DOHH2 (cell line): ENCODE results near the gene VPS13A.

Source experiments
- H3F3A ChIP-seq: fragments of 200-600 bp; sonication (generic), shearing (Covaris generic); 2 replicates; pipeline ENCODE4 v1.6.0; 2016; ENCODE audit warnings: antibody characterized with exemption, mild to moderate bottlenecking; ENCODE audit not compliant: control insufficient read depth, insufficient read depth
- H3K27ac ChIP-seq: fragments of 200-600 bp; sonication (generic); 2 replicates; pipeline ENCODE4 v1.5.1; 2014; ENCODE audit warnings: low read depth, mild to moderate bottlenecking, low read length, moderate library complexity
- H3K27me3 ChIP-seq: fragments of 200-600 bp; sonication (generic); 2 replicates; pipeline ENCODE4 v1.6.1; 2014; ENCODE audit warnings: mild to moderate bottlenecking, low read length, mixed read lengths; ENCODE audit not compliant: control insufficient read depth
- H3K36me3 ChIP-seq: fragments of 200-600 bp; sonication (generic); 2 replicates; pipeline ENCODE4 v1.6.1; 2014; ENCODE audit warnings: mild to moderate bottlenecking, low read length, moderate library complexity, mixed read lengths; ENCODE audit not compliant: control insufficient read depth
- H3K4me1 ChIP-seq: fragments of 200-600 bp; sonication (generic); 2 replicates; pipeline ENCODE4 v1.6.1; 2014; ENCODE audit warnings: mild to moderate bottlenecking, low read length, mixed read lengths; ENCODE audit not compliant: control insufficient read depth
- H3K4me2 ChIP-seq: fragments of 200-600 bp; sonication (generic); 2 replicates; pipeline ENCODE4 v1.6.0; 2014; ENCODE audit warnings: mild to moderate bottlenecking, low read length, moderate library complexity
- H3K4me3 ChIP-seq: fragments of 200-600 bp; sonication (generic); 2 replicates; pipeline ENCODE4 v1.5.1; 2014; ENCODE audit warnings: mild to moderate bottlenecking, low read length, mixed read lengths
- H3K79me2 ChIP-seq: fragments of 200-600 bp; sonication (generic); 2 replicates; pipeline ENCODE4 v1.6.1; 2014; ENCODE audit warnings: mild to moderate bottlenecking, low read length, mixed read lengths; ENCODE audit not compliant: control insufficient read depth
- H3K9me2 ChIP-seq: fragments of 200-600 bp; sonication (generic); replicated peaks from 2 replicates; pipeline ENCODE4 v1.6.1; 2014; ENCODE audit warnings: mild to moderate bottlenecking, low read length, mixed read lengths; ENCODE audit not compliant: control insufficient read depth
- H3K9me3 ChIP-seq: fragments of 200-600 bp; sonication (generic); 2 replicates; pipeline ENCODE4 v1.6.1; 2014; ENCODE audit warnings: antibody characterized with exemption, low read length, mixed read lengths; ENCODE audit not compliant: control insufficient read depth, insufficient read depth
- H4K20me1 ChIP-seq: fragments of 200-600 bp; sonication (generic); 2 replicates; pipeline ENCODE4 v1.6.0; 2014; ENCODE audit warnings: low read depth, mild to moderate bottlenecking, antibody characterized with exemption, low read length, moderate library complexity; ENCODE audit not compliant: control insufficient read depth, insufficient read depth
- CTCF ChIP-seq: fragments of 200-600 bp; sonication (generic); IDR thresholded peaks from one replicate; pipeline ENCODE4 v1.5.1; 2014; ENCODE audit warnings: antibody characterized with exemption, mild to moderate bottlenecking, low read depth, low read length; ENCODE audit not compliant: poor library complexity, severe bottlenecking
- EZH2phosphoT487 ChIP-seq: fragments of 200-600 bp; sonication (generic); IDR thresholded peaks from 2 replicates; pipeline ENCODE4 v1.6.1; 2017; ENCODE audit warnings: borderline replicate concordance, mild to moderate bottlenecking, antibody characterized with exemption, low read length, moderate library complexity, mixed read lengths

Gene VPS13A

DNA sequence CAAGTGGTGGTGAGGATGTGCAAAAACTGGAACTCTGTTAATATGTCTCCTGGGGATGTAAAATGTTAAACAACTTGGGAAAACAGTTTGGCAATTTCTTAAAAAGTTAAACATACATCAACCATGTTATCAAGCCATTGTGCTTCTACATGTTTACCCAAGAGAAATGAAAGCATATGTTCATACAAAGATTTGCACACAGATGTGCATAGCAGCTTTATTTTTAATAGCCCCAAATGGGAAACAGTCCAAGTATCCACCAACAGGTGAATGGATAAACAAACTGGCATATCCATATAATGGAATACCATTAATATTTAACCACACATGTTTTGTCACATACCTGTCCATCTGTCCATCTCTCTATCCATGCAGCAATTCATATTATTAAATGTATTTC lies 6.2 kb downstream of the VPS13A start:
- Histone ChIP-seq H3K9me2 (no peaks in the 10 kb centered on the region), H4K20me1 (peaks cover 17% of the 10 kb centered on the region), H3K27ac (no peak overlapping the region), H3K27me3 (no peaks in the 10 kb centered on the region), H3K9me3 (no peaks in the 10 kb centered on the region), H3F3A (no peaks in the 10 kb centered on the region), H3K79me2 (peaks cover 100% of the 10 kb centered on the region), H3K36me3 (0 out of 2 replicates have a peak, but pooled peaks cover 3% of the 10 kb centered on the region), H3K4me3 (no peak overlapping the region), H3K4me1 (peaks cover 21% of the 10 kb centered on the region), H3K4me2 (no peak overlapping the region)
- TF ChIP-seq CTCF (no peak), EZH2phosphoT487 (no peak)

GRCh38 chr9:77188242-77188641 lies 10.9 kb downstream of the VPS13A start:
- H3K9me3 ChIP-seq, result no peaks in the 10 kb centered on the region

DNA sequence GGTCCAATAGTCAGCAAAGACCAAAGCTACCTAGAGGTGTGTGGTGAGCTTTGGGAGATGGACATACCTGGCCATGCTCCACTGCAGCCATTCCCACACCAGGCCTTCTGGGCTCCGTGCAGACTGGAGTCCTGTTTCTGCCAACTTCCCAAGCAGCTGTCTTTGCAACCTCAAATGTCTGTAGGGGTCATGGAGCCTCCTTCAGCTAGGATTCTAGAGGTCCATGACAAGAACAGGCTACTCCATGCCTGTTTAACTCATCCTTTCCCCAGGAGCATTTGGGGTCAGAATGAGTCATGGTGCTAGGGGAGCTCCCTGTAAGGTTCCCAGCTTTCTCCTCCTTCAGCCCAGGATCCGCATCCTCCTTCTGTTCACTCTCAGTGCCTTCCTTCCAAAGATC lies 17.1 kb downstream of the VPS13A start:
- Histone ChIP-seq H4K20me1 (peaks cover 10% of the 10 kb centered on the region), H3K27ac (no peak overlapping the region), H3K9me2 (no peaks in the 10 kb centered on the region), H3K36me3 (no peaks in the 10 kb centered on the region), H3K4me2 (no peak overlapping the region), H3K27me3 (no peaks in the 10 kb centered on the region), H3F3A (no peaks in the 10 kb centered on the region), H3K79me2 (peaks cover 92% of the 10 kb centered on the region), H3K4me3 (no peak overlapping the region), H3K4me1 (no peaks in the 10 kb centered on the region), H3K9me3 (no peaks in the 10 kb centered on the region)
- TF ChIP-seq EZH2phosphoT487, result no peak
- no peak for TF ChIP-seq CTCF

More at GRCh38 chr9:77188242-77188641, 10.9 kb downstream of the VPS13A start:
- Histone ChIP-seq H3K27ac (no peak overlapping the region), H3F3A (no peaks in the 10 kb centered on the region), H3K4me2 (no peak overlapping the region), H4K20me1 (no peaks in the 10 kb centered on the region), H3K27me3 (no peaks in the 10 kb centered on the region), H3K36me3 (no peaks in the 10 kb centered on the region), H3K9me2 (no peaks in the 10 kb centered on the region), H3K4me1 (no peaks in the 10 kb centered on the region), H3K79me2 (peaks cover 100% of the 10 kb centered on the region), H3K4me3 (no peak overlapping the region)
- TF ChIP-seq EZH2phosphoT487, result no peak

- no peak for TF ChIP-seq CTCF
- TF ChIP-seq EZH2phosphoT487, result no peak
- H3K36me3 ChIP-seq, result peaks cover 26% of the 10 kb centered on the region
- no peaks in the 10 kb centered on the region for H3K4me1 ChIP-seq
Observed at GRCh38 chr9:77210116-77210515, 32.8 kb downstream of the VPS13A start.

More at GRCh38 chr9:77210116-77210515, 32.8 kb downstream of the VPS13A start:
- no peaks in the 10 kb centered on the region for H3K79me2 ChIP-seq
- no peak overlapping the region for H3K4me3 ChIP-seq
- no peaks in the 10 kb centered on the region for H3F3A ChIP-seq
- H3K27me3 ChIP-seq, result no peaks in the 10 kb centered on the region
- no peak overlapping the region for H3K4me2 ChIP-seq
- no peaks in the 10 kb centered on the region for H3K9me2 ChIP-seq
- H3K9me3 ChIP-seq, result no peaks in the 10 kb centered on the region
- H4K20me1 ChIP-seq, result no peaks in the 10 kb centered on the region
- no peak overlapping the region for H3K27ac ChIP-seq
